Ovary (tissue), 3 donors: ENCODE data around the gene SERPINF2.

Source experiments
- CTCF ChIP-seq, 3 donors: fragments of 450-650 bp in 2 of 3; fragments of 200-600 bp in 1 of 3; IDR thresholded peaks; one replicate each; pipeline versions ENCODE4 v1.5.1 to v1.8.0; 2016 to 2022; ENCODE audit warnings: antibody characterized with exemption in 3 of 3, mild to moderate bottlenecking in 1 of 3
- POLR2A ChIP-seq: fragments of 450-650 bp; IDR thresholded peaks from one replicate; pipeline ENCODE4 v1.6.1; 2017; ENCODE audit warnings: antibody characterized with exemption, mild to moderate bottlenecking, moderate library complexity
- donor health status: DM: no; HTN: no; CAD: no.

GRCh38 chr17:1753767-1754429 is 11.2 kb downstream of the SERPINF2 start:
- TF ChIP-seq CTCF (IDR thresholded peaks at IDR 0.05), result no peak
- TF ChIP-seq POLR2A, result no peak
